Measurements from ENCODE around the gene EMC9.

EMC9 gene, protein sequence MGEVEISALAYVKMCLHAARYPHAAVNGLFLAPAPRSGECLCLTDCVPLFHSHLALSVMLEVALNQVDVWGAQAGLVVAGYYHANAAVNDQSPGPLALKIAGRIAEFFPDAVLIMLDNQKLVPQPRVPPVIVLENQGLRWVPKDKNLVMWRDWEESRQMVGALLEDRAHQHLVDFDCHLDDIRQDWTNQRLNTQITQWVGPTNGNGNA

GRCh38 chr14:24141097-24141880 is at the start of gene EMC9:
Gene EMC9, minus strand, starts transcription at chr14:24141591. Its CDS starts 287 bp downstream, at chr14:24141304.
- DNase-seq (ENCODE audit: low read depth in 2 of 2) = peak; percentile 99 to 100

GRCh38 chr14:24190416-24190815 is 49.0 kb upstream of the EMC9 start:
- DNase-seq (ENCODE audit: low read depth in 2 of 2) = no peak

- DNase-seq (ENCODE audit: low read depth in 2 of 2) = no peak
Observed at GRCh38 chr14:24189460-24189859, 48.1 kb upstream of the EMC9 start.

GRCh38 chr14:24189059-24189375 is 47.6 kb upstream of the EMC9 start:
- no peak for DNase-seq (ENCODE audit: low read depth in 2 of 2)

- DNase-seq (ENCODE audit: low read depth in 2 of 2) = peak; percentile 93 to 94
Observed at GRCh38 chr14:24188251-24189058, 47.1 kb upstream of the EMC9 start, which contains the start of gene IPO4. Gene IPO4, minus strand, starts transcription at chr14:24188816. Its CDS starts 29 bp downstream, at chr14:24188787.

- no peak for DNase-seq (ENCODE audit: low read depth in 2 of 2)
Observed at GRCh38 chr14:24187539-24187915, 46.1 kb upstream of the EMC9 start.

DNA sequence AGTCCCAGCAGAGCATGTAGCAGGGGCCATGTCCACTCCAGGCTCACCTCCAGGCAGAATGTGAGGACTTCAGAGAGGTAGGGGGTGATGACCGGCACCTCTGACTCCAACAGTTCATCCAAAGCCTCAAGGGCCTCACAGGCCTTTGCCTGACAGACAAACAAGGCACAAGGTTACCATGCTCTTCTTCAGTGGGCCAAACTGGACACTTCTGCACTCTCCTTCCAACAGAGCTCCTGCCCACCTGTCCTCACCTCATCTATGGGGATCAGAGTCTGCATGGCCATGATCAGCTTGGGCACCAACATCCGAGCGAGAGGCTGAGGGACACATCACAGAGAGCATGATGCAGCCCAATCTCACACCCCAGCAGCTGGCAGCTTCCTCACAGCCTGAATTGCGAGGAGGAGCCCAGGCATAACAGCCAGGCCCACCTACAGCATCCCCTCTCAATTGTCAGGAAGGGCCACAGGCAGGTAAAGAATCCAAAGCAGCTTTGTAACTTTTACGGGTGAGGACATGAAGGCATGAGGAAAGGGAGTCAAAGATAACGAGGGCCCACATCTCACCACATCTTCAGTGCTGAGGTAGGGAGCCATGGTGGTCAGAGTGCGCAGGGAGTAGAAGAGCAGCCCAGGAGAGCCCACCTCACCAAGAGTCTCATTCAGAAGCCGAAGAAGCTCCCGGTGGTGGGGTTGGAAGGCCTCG is 45.6 kb upstream of the EMC9 start:
- no peak for DNase-seq (ENCODE audit: low read depth in 2 of 2)

DNA sequence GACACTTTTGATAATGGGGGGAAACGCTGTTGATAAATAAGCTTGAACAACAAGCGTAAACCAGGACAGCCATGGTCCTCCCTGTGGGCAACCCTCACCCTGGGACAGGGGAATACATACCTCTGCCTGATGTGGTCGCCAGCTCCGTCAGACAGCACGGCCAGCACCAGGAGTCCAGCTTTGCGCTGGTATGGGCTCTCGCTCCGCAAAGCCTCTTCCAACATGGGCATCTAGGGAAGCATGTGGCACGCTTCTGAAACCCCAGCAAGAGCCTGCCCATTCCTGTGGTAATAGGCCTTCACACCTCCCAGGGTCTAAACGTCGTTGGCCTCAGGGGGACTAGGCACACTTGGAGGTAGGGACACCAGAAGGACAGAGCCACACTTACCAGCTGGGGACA is 44.4 kb upstream of the EMC9 start:
- no peak for DNase-seq (ENCODE audit: low read depth in 2 of 2)

GRCh38 chr14:24185026-24185425 is 43.6 kb upstream of the EMC9 start:
- no peak for DNase-seq (ENCODE audit: low read depth in 2 of 2)

GRCh38 chr14:24184104-24184970 is 42.9 kb upstream of the EMC9 start:
- no peak for DNase-seq (ENCODE audit: low read depth in 2 of 2)

GRCh38 chr14:24183014-24183481 is 41.7 kb upstream of the EMC9 start:
- no peak for DNase-seq (ENCODE audit: low read depth in 2 of 2)

GRCh38 chr14:24182110-24182882 is 40.9 kb upstream of the EMC9 start:
- no peak for DNase-seq (ENCODE audit: low read depth in 2 of 2)

- DNase-seq (ENCODE audit: low read depth in 2 of 2) = no peak
Observed at GRCh38 chr14:24181371-24182077, 40.1 kb upstream of the EMC9 start.

DNA sequence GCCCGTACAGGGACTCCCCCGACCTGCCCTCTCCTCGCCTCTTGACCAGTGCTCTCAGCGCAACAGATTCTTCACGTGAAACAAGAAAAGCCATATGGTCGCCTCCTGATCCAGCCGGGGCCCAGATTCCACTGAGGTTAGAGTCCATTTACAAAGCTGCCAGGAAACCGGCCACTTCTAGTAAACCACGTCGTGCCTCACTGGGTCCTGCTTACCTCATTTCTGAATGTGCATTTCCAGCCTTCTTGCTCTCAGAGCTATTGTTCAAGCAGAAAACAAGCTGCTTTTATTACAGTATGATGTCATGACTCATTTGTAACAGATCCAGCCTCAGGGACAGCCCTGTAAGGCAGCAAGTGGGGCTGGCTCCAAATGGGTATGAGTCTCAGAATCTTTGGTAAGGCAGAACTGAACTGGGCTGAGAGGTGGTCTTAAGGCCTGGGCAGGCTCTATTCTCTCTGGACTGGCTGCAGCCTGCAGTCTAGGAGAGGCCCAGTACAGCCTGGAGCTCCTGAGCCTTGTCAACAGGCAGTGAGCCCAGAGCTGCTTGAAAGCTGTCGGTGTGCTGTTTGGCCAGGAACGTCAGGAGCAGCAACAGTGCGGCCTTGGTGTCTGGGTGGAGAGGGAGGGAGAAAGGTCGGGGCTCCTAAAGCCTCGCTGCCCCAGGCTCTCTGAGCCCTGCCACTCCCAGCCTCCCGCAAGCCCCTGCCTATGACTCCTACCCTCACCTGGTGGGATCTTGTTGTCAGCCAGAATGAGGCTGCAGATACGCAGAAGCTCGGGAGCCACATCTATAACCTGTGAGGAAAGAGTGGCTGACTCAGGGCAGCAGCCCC is 38.8 kb upstream of the EMC9 start:
- DNase-seq (ENCODE audit: low read depth in 2 of 2) = no peak

GRCh38 chr14:24179294-24179960 is 38.0 kb upstream of the EMC9 start:
- no peak for DNase-seq (ENCODE audit: low read depth in 2 of 2)

- DNase-seq (ENCODE audit: low read depth in 2 of 2) = no peak
Observed at GRCh38 chr14:24178399-24179178, 37.2 kb upstream of the EMC9 start.

DNA sequence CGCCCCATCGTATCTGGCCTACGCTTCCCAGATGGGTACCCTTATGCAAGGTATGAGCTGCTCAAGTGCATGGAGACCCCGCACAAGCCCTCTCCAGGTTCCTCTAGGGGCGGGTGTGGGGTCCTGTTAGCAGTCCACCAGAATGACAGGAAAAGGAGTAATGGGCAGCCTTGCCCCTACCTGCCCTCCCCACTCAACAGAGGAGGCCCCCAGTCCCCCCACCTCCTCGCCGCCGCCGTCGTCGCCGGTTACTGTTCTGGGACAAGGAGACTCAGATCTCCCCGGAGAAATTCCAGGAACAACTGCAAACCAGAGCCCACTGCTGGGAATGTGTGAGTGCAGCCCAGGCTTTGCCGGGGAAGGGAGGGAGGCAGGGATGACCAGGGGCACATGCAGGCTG is 36.5 kb upstream of the EMC9 start:
- no peak for DNase-seq (ENCODE audit: low read depth in 2 of 2)

Measured in stimulated activated CD8-positive, alpha-beta memory T cell treated with anti-CD3 and anti-CD28 coated beads, Interleukin-7, amount 100 ng/mL, for 4 hours (primary cell).